ENCODE results near the gene NFATC1. TPM values are rescaled to one million over a fixed set of nuclear protein-coding genes. Genes with fewer than 3 reads are reported as not detected.
A peak's percentile ranks its signal among the peaks of the same experiment; 100 is the strongest.

Gene NFATC1
- total and polyA plus RNA-seq, 7 experiments from 2014 or later = 27.1 to 87.2 (median 53.4) TPM

GRCh38 chr18:79472176-79472575 is 76.4 kb downstream of the NFATC1 start:
- no peaks in the 10 kb centered on the region for H3K9me3 Mint-ChIP-seq
- Histone ChIP-seq H3K9me3 (ENCODE audit: control insufficient read depth in 2 of 3, low read length in 3 of 3) (no peaks in the 10 kb centered on the region), H3K27me3 (ENCODE audit: control insufficient read depth in 2 of 2, insufficient read depth in 2 of 2, low read length in 2 of 2) (no peaks in the 10 kb centered on the region), H3K36me3 (ENCODE audit: control insufficient read depth in 2 of 3, insufficient read depth in 3 of 3, low read length in 3 of 3) (peaks cover 0 to 81% (median 17%) of the 10 kb centered on the region in 3 experiments), H3K4me3 (ENCODE audit: low read length) (no peak overlapping the region), H3K4me1 (ENCODE audit: control insufficient read depth in 2 of 2, insufficient read depth in 2 of 2, low read length in 2 of 2) (no peaks in the 10 kb centered on the region), H3K27ac (ENCODE audit: low read depth, low read length) (peak overlapping the region; percentile 7)
- no peak overlapping the region for H3K4me3 Mint-ChIP-seq
- peaks cover 0 to 34% (median 11%) of the 10 kb centered on the region in 5 donors for H3K36me3 Mint-ChIP-seq
- no peaks in the 10 kb centered on the region for H3K27me3 Mint-ChIP-seq
- no peak for ATAC-seq
- POLR2A ChIA-PET = interaction anchor here (1.0 kb wide), 1 partner anchor 66 kb away, joined by 5 read pairs; no protein-coding TSS in a partner anchor
- CTCF ChIA-PET = interaction anchor here (1.2 kb wide), 1 partner anchor 70 kb away, joined by 6 read pairs; no protein-coding TSS in a partner anchor
- peaks cover 0 to 10% (median 5%) of the 10 kb centered on the region in 7 donors for H3K4me1 Mint-ChIP-seq
- intact Hi-C loops (cut with micrococcal nuclease) = no loop called here
- DNase-seq = no peak
- H3K27ac Mint-ChIP-seq = peak overlapping the region in 5 of 9 donors; percentile 36 to 86 (median 47)

GRCh38 chr18:79472946-79473345 is 77.2 kb downstream of the NFATC1 start:
- DNase-seq (no peak), ATAC-seq (no peak)
- H3K9me3 ChIP-seq (ENCODE audit: control insufficient read depth in 2 of 3, low read length in 3 of 3) = no peaks in the 10 kb centered on the region
- no peak overlapping the region for H3K27ac ChIP-seq (ENCODE audit: low read depth, low read length)
- Mint-ChIP-seq H3K27ac (peak overlapping the region in 2 of 9 donors; percentile 69 to 86), H3K27me3 (no peaks in the 10 kb centered on the region), H3K9me3 (no peaks in the 10 kb centered on the region), H3K36me3 (peaks cover 0 to 33% (median 11%) of the 10 kb centered on the region in 5 donors), H3K4me3 (peak overlapping the region in 1 of 10 donors; percentile 27), H3K4me1 (peaks cover 0 to 14% (median 5%) of the 10 kb centered on the region in 7 donors)
- no peak overlapping the region for H3K4me3 ChIP-seq (ENCODE audit: low read length)
- H3K4me1 ChIP-seq (ENCODE audit: control insufficient read depth in 2 of 2, insufficient read depth in 2 of 2, low read length in 2 of 2) = no peaks in the 10 kb centered on the region
- ChIA-PET POLR2A (interaction anchor here (1.0 kb wide), 1 partner anchor 67 kb away, joined by 5 read pairs; no protein-coding TSS in a partner anchor), CTCF (no interaction called here)
- H3K27me3 ChIP-seq (ENCODE audit: control insufficient read depth in 2 of 2, insufficient read depth in 2 of 2, low read length in 2 of 2) = no peaks in the 10 kb centered on the region
- intact Hi-C loops (cut with micrococcal nuclease) = no loop called here
- peaks cover 0 to 77% (median 11%) of the 10 kb centered on the region in 3 experiments for H3K36me3 ChIP-seq (ENCODE audit: control insufficient read depth in 2 of 3, insufficient read depth in 3 of 3, low read length in 3 of 3)

- H3K27me3 Mint-ChIP-seq = no peaks in the 10 kb centered on the region
- Histone ChIP-seq H3K9me3 (ENCODE audit: control insufficient read depth in 2 of 3, low read length in 3 of 3) (no peaks in the 10 kb centered on the region), H3K27ac (ENCODE audit: low read depth, low read length) (no peak overlapping the region), H3K27me3 (ENCODE audit: control insufficient read depth in 2 of 2, insufficient read depth in 2 of 2, low read length in 2 of 2) (no peaks in the 10 kb centered on the region), H3K4me1 (ENCODE audit: control insufficient read depth in 2 of 2, insufficient read depth in 2 of 2, low read length in 2 of 2) (peaks cover 0 to 11% of the 10 kb centered on the region in 2 donors), H3K36me3 (ENCODE audit: control insufficient read depth in 2 of 3, insufficient read depth in 3 of 3, low read length in 3 of 3) (peaks cover 0 to 70% (median 2%) of the 10 kb centered on the region in 3 experiments), H3K4me3 (ENCODE audit: low read length) (no peak overlapping the region)
- H3K4me3 Mint-ChIP-seq = no peak overlapping the region
- CTCF ChIA-PET = no interaction called here
- intact Hi-C loops (cut with micrococcal nuclease) = loop anchor here in 1 of 2 donors (5.0 kb wide), 1 partner anchor 46 kb away; no protein-coding TSS in a partner anchor
- POLR2A ChIA-PET = no interaction called here
- peak overlapping the region in 6 of 9 donors; percentile 26 to 87 (median 62) for H3K27ac Mint-ChIP-seq
- H3K9me3 Mint-ChIP-seq = peaks cover 0 to 1% (median 0%) of the 10 kb centered on the region in 11 donors
- ATAC-seq (no peak), DNase-seq (no peak)
- peaks cover 0 to 28% (median 11%) of the 10 kb centered on the region in 5 donors for H3K36me3 Mint-ChIP-seq
- peaks cover 2 to 23% (median 13%) of the 10 kb centered on the region in 7 donors for H3K4me1 Mint-ChIP-seq
These were observed 80.5 kb downstream of the NFATC1 start for GRCh38 chr18:79476031-79476917.

- peaks cover 0 to 63% (median 2%) of the 10 kb centered on the region in 3 experiments for H3K36me3 ChIP-seq (ENCODE audit: control insufficient read depth in 2 of 3, insufficient read depth in 3 of 3, low read length in 3 of 3)
- intact Hi-C loops (cut with micrococcal nuclease) = loop anchor here in 1 of 2 donors (5.0 kb wide), 1 partner anchor 45 kb away; no protein-coding TSS in a partner anchor
- ChIA-PET POLR2A (interaction anchor here (0.7 kb wide), 1 partner anchor 23 kb away, joined by 5 read pairs; no protein-coding TSS in a partner anchor), CTCF (no interaction called here)
- H3K4me3 Mint-ChIP-seq = no peak overlapping the region
- peak overlapping the region in 8 of 9 donors; percentile 45 to 87 (median 76) for H3K27ac Mint-ChIP-seq
- DNase-seq = no peak
- H3K4me1 Mint-ChIP-seq = peaks cover 2 to 23% (median 13%) of the 10 kb centered on the region in 7 donors
- H3K9me3 Mint-ChIP-seq = peaks cover 0 to 1% (median 0%) of the 10 kb centered on the region in 11 donors
- no peak overlapping the region for H3K4me3 ChIP-seq (ENCODE audit: low read length)
- no peaks in the 10 kb centered on the region for H3K27me3 Mint-ChIP-seq
- no peaks in the 10 kb centered on the region for H3K27me3 ChIP-seq (ENCODE audit: control insufficient read depth in 2 of 2, insufficient read depth in 2 of 2, low read length in 2 of 2)
- no peaks in the 10 kb centered on the region for H3K9me3 ChIP-seq (ENCODE audit: control insufficient read depth in 2 of 3, low read length in 3 of 3)
- peaks cover 0 to 11% of the 10 kb centered on the region in 2 donors for H3K4me1 ChIP-seq (ENCODE audit: control insufficient read depth in 2 of 2, insufficient read depth in 2 of 2, low read length in 2 of 2)
- peaks cover 0 to 25% (median 8%) of the 10 kb centered on the region in 5 donors for H3K36me3 Mint-ChIP-seq
- ATAC-seq = no peak
- peak overlapping the region; percentile 0 for H3K27ac ChIP-seq (ENCODE audit: low read depth, low read length)
These were observed 81.3 kb downstream of the NFATC1 start for GRCh38 chr18:79476918-79477571.

- peak overlapping the region in 8 of 9 donors; percentile 62 to 97 (median 84) for H3K27ac Mint-ChIP-seq
- peaks cover 0 to 11% of the 10 kb centered on the region in 2 donors for H3K4me1 ChIP-seq (ENCODE audit: control insufficient read depth in 2 of 2, insufficient read depth in 2 of 2, low read length in 2 of 2)
- peaks cover 0 to 55% (median 2%) of the 10 kb centered on the region in 3 experiments for H3K36me3 ChIP-seq (ENCODE audit: control insufficient read depth in 2 of 3, insufficient read depth in 3 of 3, low read length in 3 of 3)
- H3K27me3 ChIP-seq (ENCODE audit: control insufficient read depth in 2 of 2, insufficient read depth in 2 of 2, low read length in 2 of 2) = no peaks in the 10 kb centered on the region
- H3K36me3 Mint-ChIP-seq = peaks cover 0 to 21% (median 8%) of the 10 kb centered on the region in 5 donors
- H3K4me3 ChIP-seq (ENCODE audit: low read length) = no peak overlapping the region
- no peaks in the 10 kb centered on the region for H3K9me3 ChIP-seq (ENCODE audit: control insufficient read depth in 2 of 3, low read length in 3 of 3)
- H3K4me1 Mint-ChIP-seq = peaks cover 2 to 23% (median 13%) of the 10 kb centered on the region in 7 donors
- intact Hi-C loops (cut with micrococcal nuclease) = loop anchor here in 1 of 2 donors (5.0 kb wide), 1 partner anchor 44 kb away; no protein-coding TSS in a partner anchor
- H3K4me3 Mint-ChIP-seq = peak overlapping the region in 1 of 10 donors; percentile 30
- ATAC-seq (no peak), DNase-seq (peak in 3 of 9 donors; percentile 10 to 19 (median 13))
- POLR2A ChIA-PET = interaction anchor here (0.7 to 1.4 kb wide), 2 partner anchors 24 to 46 kb away, joined by 5 to 6 read pairs; no protein-coding TSS in a partner anchor
- no peaks in the 10 kb centered on the region for H3K27me3 Mint-ChIP-seq
- peaks cover 0 to 1% (median 0%) of the 10 kb centered on the region in 11 donors for H3K9me3 Mint-ChIP-seq
- H3K27ac ChIP-seq (ENCODE audit: low read depth, low read length) = peak overlapping the region; percentile 49
- CTCF ChIA-PET = no interaction called here
These were observed 82.2 kb downstream of the NFATC1 start for GRCh38 chr18:79477711-79478483.
